Smooth muscle cell of the brain vasculature (primary cell): Measurements from ENCODE around the gene BAHCC1.

Source experiments
- DNase-seq: peaks from one replicate; pipeline ENCODE4 v3.0.0-alpha.2; 2012; ENCODE audit warnings: low read depth, low spot score

The BAHCC1 gene

GRCh38 chr17:81386646-81387099 is 8.6 kb upstream of the BAHCC1 start:
- DNase-seq: no peak

GRCh38 chr17:81387100-81388090 is 7.9 kb upstream of the BAHCC1 start:
- DNase-seq: no peak

GRCh38 chr17:81388091-81388611 is 7.1 kb upstream of the BAHCC1 start:
- no peak for DNase-seq

GRCh38 chr17:81388612-81389367 is 6.5 kb upstream of the BAHCC1 start:
- no peak for DNase-seq

GRCh38 chr17:81389585-81389984 is 5.7 kb upstream of the BAHCC1 start:
- no peak for DNase-seq

DNA sequence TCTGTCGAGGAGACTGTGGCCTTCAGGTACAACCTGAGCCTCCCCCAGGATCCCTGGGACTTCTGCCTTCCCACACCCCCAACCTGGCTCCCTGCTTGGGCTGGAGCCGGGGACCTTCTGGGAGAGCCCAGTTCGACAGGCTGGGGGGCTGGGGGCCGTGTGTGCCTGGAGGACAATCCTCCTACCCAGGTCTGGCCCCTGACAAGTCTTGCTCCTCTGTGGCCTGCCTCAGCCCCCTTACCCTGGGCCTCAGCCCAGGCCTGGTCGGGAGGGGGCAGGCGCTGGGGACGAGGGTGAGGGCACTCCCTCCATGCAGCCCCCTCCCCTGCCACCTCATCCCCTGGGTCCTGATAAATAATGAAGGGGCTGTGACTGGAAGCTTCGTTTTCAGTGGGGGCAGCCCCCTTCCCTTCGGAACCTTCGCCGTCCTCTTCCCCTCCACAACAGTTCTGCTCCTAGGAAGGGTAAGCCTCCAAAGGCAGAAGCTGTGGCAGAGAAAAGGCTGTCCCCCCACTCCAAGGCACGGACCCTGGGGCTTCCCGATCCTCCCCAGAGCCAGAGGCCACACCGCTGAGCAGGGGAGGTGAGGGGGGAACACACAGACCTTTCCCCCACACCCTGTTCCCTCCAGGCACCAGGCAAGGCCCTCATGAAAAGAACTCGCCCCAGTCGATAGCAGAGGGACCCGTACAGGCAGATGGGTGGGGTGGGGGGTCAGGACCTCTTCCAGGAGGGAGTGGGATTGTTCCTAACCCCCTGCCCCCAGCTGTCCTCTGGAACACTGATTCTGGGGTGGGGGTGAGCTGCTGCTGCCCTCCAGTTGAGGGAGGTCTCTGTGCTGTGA is 5.0 kb upstream of the BAHCC1 start:
- DNase-seq: no peak

DNA sequence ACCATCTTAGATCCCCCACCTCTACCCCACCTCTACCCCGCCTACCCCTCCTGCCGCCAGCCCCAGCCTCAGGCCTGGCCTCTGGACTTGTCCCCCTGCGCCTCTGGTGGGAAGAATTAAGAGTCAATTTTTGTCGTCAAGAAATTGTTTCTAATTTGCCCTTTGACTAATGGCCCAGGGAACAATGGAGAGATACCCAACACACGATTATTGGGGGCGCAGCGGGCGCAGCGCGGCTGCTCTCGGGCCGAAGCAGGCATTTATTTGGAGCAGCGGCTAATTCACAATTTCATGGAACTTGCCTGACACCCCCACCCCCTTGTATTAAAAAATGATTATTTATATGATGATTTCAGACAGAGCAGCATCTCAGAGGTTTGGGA is 4.4 kb upstream of the BAHCC1 start:
- no peak for DNase-seq

- DNase-seq: no peak
Measured at GRCh38 chr17:81391293-81391935, 3.8 kb upstream of the BAHCC1 start.

DNA sequence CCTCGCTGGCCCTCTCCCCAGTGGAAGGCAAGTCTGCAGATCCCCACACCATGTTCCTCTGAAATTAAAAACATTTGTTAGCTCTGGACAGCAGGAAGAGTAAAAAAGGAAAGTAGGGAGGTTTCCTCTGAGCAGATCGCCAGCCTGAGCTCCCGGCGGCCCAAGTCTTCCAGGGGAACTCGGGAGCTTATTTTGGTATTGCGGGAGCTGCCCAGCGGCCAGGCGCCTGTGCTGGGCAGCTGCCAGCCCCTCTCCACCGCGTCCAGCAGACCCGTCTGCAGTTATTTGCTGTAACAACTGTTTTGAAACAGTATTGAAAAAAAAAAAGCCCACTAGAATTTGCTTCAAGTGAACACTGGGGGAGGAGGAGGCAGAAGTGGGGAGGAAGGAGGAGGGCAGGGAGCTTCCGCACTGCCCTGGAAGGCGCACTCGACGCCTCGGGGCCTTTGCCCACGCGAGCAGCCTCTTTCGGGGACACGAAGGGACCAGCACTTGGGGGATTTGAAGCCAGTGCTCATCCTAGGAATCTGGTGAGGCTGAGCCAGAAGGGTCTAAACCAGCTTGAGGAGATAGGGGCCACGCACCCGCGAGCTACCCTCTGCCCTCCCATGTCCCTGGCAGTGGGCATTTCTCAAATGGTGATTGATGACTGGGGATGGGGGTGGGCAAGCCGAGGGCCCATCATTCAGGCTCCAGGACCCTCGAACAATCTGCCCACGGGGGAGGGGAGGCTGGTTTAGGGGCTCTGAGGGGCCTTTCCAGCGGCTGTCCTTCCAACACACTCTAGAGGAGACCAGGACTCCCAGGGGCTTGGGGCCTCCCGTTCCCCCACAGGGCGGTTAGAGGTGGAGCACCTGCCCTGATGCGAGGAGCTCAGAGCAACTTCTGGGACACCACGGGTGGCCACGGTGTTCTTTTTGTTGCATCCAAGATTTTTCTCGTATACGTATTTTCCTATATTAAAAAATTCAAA is 3.0 kb upstream of the BAHCC1 start:
- no peak for DNase-seq

DNA sequence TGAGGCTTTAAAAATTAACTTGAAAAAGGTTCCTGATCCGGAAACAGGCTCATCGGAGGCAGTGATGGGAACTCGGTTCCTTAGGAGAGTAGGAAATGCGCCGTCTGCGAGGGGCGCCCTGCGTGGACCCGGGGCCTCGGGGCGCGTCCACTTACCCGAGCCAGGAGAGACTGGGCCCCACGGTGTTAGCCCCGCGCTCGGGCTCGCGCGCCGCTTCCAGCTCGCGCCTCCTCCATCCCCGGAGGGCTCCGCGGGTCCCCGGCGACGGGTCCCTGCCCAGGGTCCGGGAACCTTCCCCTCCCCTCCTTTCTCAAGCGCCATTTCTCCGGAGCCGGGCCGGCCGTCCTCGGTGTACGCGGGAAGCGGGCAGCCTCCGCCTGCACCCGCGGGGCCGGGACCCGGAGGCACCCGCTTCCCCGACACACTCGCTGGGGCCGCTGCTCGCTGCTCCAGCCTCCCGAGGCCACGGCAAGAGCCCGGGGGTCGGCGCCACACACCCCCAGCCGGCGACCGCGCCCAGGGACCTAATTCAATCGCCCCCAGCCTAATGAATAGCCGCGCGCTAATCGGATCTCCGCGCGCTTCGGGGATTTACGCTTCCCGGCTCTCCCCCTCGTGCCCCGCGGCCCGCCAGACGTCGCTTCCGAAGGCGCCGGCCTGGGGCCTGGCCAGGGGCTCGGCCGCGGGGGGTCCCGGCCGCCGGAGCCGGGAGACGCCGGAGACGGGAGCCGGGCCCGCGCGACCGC is 2.2 kb upstream of the BAHCC1 start:
- no peak for DNase-seq

GRCh38 chr17:81393684-81394376 is 1.4 kb upstream of the BAHCC1 start:
- DNase-seq: peak; percentile 100

- DNase-seq: no peak
Measured at GRCh38 chr17:81394377-81394920, 808 bp upstream of the BAHCC1 start.

DNA sequence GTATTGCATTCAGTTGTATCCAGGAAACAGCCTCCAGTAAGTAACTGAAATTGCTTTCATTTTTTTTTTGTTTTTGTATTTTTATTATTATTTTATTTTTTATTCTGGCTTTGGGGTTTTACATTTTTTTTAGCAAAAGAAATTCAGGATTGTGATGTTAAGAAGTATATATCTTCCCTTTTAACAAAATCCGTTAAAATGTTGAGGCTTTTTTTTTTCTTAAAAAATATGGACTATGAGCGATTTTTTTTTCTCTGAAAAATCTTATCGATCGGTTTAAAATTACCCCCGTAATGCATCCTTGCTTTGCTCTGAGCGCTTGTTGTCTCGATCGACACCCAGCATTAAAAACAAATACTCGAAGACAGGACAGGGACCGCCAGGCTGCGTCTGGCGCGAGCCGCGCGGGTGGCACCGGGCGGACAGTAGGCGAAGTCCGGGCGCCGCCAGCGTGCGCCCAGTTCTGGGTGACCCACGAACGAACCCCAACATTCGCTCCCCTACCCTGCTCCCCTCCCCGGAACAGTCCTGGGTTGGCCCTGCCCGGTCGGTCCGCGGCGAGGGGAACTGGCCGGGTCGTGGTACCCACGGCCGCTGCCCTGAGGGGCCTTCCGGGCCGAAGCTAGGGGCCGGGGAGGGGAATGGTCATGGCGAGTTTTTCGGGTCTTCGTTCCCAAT is 482 bp downstream of the BAHCC1 start:
- no peak for DNase-seq

- DNase-seq: no peak
Measured at GRCh38 chr17:81396278-81396721, 1.0 kb downstream of the BAHCC1 start.

DNA sequence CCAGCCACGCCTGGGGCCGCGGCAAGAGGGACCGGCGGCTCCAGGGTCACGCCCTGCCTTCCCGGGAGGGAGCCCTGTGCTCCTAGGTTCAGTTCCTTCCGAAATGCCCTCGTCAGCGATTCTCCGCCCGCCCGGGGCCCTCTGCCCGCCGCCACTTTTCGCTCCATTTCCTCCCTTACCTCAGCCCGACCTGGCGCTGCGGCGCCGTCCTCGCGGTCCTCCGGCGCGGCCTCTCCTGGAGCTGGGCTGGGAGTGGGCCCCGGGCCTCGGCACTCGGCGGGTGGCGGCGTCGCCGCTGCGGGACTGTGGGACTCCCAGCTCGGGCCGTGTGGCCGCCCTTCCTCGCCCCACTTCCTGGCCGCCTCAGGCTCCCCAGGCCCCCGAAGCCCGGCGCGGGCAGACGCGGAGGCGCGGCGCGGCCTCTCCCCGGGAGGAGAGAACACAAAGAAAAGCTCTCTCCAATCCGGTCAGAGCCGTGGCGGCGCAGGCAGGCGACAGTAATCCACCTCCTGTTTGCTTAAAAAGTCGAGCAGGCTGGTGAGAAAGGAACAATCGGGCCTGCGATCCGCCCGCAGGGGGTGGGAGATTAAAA is 1.6 kb downstream of the BAHCC1 start:
- DNase-seq: no peak

DNA sequence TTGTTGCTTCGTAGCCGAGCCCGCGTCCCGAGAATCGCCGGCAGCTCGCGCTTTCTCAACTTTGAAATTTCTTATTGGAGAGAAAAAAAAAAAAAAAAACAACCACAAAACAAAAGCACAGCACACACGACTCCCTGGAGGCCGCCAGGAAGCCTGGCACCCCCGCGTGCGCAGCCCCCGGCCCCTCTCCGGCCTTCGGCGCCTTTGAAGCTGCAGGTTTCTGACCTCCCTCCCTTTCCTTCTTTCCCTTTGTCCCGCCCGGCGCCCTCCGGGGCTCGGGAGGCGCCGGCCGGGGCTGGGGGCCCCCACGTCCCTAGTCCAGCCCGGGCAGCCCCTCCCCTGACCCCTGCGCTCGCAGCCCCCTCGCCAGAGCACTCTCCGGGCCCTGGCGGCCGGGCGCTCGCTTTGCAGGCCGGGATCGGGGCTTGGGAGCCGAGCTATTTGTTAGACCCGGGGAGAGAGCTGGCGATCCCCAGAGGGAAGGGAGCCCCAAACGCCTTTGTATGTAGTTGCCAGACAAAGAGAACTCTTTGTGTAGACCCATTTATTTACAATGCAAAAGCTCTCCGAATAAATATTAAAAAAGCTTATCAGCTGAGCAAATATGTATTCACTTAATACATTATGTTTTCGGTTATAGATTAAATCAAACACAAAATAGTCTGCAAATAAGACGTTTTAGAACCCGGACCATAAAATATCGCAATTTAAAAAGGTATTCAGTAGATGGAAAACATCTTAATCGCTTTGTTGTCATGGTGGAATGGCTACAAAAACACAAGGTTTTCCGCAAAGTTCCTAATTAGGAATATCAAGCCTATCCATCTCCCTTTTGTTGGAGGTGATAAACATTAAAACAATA is 2.3 kb downstream of the BAHCC1 start:
- no peak for DNase-seq
